GM12864 (cell line): ENCODE results near the gene CSTF1.

ENCODE experiments used
- DNase-seq: peaks from one replicate; pipeline ENCODE4 v3.0.0-alpha.2; 2011; ENCODE audit warnings: low read depth
- H3K4me3 ChIP-seq: 2 replicates; pipeline ENCODE4 v1.5.1; 2011; ENCODE audit warnings: mild to moderate bottlenecking, low read depth, low read length, control low read depth
- CTCF ChIP-seq: IDR thresholded peaks from 2 replicates; pipeline ENCODE4 v1.5.1; 2011; ENCODE audit warnings: low read depth, mild to moderate bottlenecking, moderate library complexity, low read length, control low read depth, inconsistent platforms; ENCODE audit errors: missing control alignments

Gene CSTF1

GRCh38 chr20:56380375-56380774 is 12.1 kb upstream of the CSTF1 start:
- no peak for TF ChIP-seq CTCF
- H3K4me3 ChIP-seq: no peak overlapping the region
- no peak for DNase-seq

- no peak overlapping the region for H3K4me3 ChIP-seq
- DNase-seq: no peak
- TF ChIP-seq CTCF: no peak
These were observed 10.9 kb upstream of the CSTF1 start for GRCh38 chr20:56381501-56381900.

DNA sequence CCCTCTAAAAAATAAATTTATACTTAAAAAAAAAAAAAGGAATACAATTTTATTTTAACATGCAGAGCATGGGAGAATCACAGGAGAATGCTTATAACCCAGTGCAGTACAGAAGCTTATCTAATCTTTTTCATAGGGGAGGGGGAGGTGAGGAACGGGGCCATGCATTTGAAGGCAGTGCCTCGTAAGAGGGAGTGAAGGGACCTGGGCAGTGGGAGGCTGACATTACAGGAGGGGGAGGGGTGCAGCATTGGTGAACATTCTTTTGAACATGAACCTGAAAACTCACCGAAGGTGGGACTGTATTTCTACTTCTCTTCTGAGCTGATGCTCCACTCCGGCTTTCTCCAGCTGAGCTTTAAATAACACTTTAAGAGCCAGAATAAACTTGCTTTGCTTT is 9.7 kb upstream of the CSTF1 start:
- no peak overlapping the region for H3K4me3 ChIP-seq
- TF ChIP-seq CTCF: no peak
- DNase-seq: no peak

- no peak for DNase-seq
- no peak overlapping the region for H3K4me3 ChIP-seq
- no peak for TF ChIP-seq CTCF
These were observed 9.1 kb upstream of the CSTF1 start for GRCh38 chr20:56383334-56383733.

GRCh38 chr20:56385130-56385529 is 7.3 kb upstream of the CSTF1 start:
- no peak for DNase-seq
- no peak for TF ChIP-seq CTCF
- H3K4me3 ChIP-seq: no peak overlapping the region

DNA sequence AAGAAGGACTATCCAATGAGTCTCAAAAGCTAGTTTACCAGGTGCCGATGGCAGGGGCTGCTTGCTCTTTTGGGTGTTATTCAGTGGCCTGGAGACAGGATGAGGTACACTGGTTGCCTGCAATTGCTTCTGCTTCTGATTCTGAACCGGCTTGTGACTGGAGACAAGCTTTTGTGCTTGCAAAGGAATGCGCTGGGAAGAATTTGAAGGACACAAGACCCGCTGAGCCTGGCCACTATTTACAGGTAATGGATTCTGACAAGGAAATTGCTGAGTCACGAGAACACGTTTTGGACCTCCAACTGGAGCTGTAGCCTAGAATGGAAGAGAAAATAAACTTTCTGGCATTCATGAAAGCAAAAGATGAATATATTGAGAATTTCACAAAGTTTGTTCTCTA is 6.2 kb upstream of the CSTF1 start:
- TF ChIP-seq CTCF: no peak
- no peak overlapping the region for H3K4me3 ChIP-seq
- no peak for DNase-seq

DNA sequence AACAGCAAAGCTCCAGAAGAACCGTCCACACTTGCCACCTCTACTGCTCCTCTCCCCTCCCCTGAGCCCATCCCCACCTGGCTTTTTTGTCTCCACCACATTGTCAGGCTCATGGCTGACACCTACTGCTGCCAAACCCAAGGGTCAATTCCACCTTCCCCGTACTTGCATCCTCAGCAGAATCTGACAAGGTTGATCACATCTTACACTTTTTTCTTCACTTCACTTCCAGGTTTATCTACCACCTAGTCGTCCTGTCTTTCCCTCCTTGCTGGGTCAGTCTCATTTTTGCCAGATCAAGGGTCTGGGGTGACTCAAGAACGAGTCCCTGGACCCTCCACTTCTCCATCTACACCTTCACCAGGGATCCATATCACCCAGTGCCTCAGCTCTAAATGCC is 3.6 kb upstream of the CSTF1 start:
- no peak for TF ChIP-seq CTCF
- H3K4me3 ChIP-seq: no peak overlapping the region
- DNase-seq: no peak
